IPS-15b (cell line): Measurements from ENCODE around the gene NAA80.
A peak's percentile ranks its signal among the peaks of the same experiment; 100 is the strongest.
"Not testable (repeated sequence)": the region's sequence is repeated elsewhere in the genome, so short reads cannot be mapped to it uniquely, and the experiment has no call there.

Experiments
- H3K27me3 ChIP-seq: one replicate; pipeline ENCODE4 v1.6.1; 2013; ENCODE audit warnings: low read length; ENCODE audit not compliant: control insufficient read depth, insufficient read depth
- H3K36me3 ChIP-seq: one replicate; pipeline ENCODE4 v1.6.1; 2013; ENCODE audit warnings: low read length; ENCODE audit not compliant: control insufficient read depth, insufficient read depth
- H3K4me1 ChIP-seq: one replicate; pipeline ENCODE4 v1.6.1; 2013; ENCODE audit warnings: mild to moderate bottlenecking, low read length; ENCODE audit not compliant: control insufficient read depth, insufficient read depth
- H3K4me3 ChIP-seq: one replicate; pipeline ENCODE4 v1.5.1; 2013; ENCODE audit warnings: low read depth, low read length
- H3K9ac ChIP-seq: one replicate; pipeline ENCODE4 v1.6.1; 2013; ENCODE audit warnings: low read depth, mild to moderate bottlenecking, low read length
- H3K9me3 ChIP-seq: one replicate; pipeline ENCODE4 v1.6.1; 2013; ENCODE audit warnings: mild to moderate bottlenecking, low read length; ENCODE audit not compliant: control insufficient read depth, insufficient read depth

The NAA80 gene

DNA sequence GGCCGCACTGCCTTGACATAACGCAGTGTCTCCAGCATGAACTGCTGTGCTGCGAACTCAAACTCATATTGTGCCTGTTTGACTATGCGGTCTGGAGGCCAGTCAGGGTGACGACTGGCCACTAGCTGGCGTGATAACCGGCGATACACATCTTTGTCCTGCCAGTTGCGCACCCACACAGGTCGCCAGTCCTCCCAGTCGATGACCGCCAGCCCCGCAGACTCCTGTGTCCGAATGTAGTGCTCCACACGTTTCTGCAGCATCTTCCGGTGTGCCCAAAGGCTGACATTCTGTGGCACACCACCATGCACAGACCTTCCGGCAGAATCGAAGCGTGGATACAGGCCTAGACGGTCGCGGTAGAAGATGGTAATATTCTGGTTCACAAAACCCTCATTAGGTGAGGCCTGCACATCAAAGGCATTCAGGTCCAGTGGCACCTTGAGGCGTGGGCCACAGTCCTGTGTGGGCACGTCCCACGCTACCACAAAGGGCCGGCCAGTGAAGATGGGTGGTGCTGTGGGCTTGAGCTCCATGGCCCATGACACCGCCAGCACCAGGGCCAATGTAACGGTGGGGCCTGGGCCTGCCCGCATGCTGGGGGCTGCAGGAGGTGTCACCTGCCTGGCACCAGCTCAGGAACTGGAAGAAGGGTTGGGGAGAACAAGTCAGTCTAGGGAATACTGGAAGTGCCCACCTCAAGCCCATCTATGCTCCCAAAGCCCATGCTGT, 20.9 kb upstream of the NAA80 start:
- peaks cover 35% of the 10 kb centered on the region for H3K36me3 ChIP-seq
- no peaks in the 10 kb centered on the region for H3K27me3 ChIP-seq
- H3K4me1 ChIP-seq = peaks cover 7% of the 10 kb centered on the region
- H3K9me3 ChIP-seq = no peaks in the 10 kb centered on the region
- peak overlapping the region; percentile 94 for H3K9ac ChIP-seq
- peak overlapping the region; percentile 99 for H3K4me3 ChIP-seq

GRCh38 chr3:50319181-50319893, 20.1 kb upstream of the NAA80 start:
- Histone ChIP-seq H3K4me3 (no peak overlapping the region), H3K27me3 (no peaks in the 10 kb centered on the region), H3K36me3 (peaks cover 35% of the 10 kb centered on the region), H3K9ac (no peak overlapping the region), H3K4me1 (peaks cover 7% of the 10 kb centered on the region), H3K9me3 (no peaks in the 10 kb centered on the region)

- H3K4me1 ChIP-seq = peaks cover 7% of the 10 kb centered on the region
- no peaks in the 10 kb centered on the region for H3K9me3 ChIP-seq
- peaks cover 35% of the 10 kb centered on the region for H3K36me3 ChIP-seq
- H3K9ac ChIP-seq = no peak overlapping the region
- no peaks in the 10 kb centered on the region for H3K27me3 ChIP-seq
- H3K4me3 ChIP-seq = no peak overlapping the region
These were observed 19.4 kb upstream of the NAA80 start for GRCh38 chr3:50318615-50319014.

DNA sequence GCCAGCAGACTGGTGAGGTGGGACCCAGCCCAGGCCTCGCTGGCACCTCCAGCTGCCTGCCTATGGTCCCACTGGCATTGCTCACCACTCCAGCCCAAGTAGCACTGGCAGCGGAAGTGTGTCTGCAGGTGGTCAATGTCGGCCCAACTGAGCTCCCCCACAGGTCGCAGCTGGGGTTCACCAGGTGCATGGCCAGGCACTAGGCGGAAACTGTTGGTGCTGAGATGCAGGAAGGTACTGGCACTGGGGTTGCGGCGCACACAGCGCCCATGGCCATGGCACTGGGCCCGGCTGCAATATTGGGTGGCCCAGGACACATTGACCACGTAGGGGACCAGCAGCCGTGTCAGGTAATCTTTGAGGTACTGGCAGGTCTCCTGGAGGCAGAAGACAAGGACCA, 19.0 kb upstream of the NAA80 start:
- Histone ChIP-seq H3K9ac (no peak overlapping the region), H3K9me3 (no peaks in the 10 kb centered on the region), H3K4me1 (peaks cover 7% of the 10 kb centered on the region), H3K27me3 (no peaks in the 10 kb centered on the region), H3K36me3 (peaks cover 35% of the 10 kb centered on the region), H3K4me3 (no peak overlapping the region)

DNA sequence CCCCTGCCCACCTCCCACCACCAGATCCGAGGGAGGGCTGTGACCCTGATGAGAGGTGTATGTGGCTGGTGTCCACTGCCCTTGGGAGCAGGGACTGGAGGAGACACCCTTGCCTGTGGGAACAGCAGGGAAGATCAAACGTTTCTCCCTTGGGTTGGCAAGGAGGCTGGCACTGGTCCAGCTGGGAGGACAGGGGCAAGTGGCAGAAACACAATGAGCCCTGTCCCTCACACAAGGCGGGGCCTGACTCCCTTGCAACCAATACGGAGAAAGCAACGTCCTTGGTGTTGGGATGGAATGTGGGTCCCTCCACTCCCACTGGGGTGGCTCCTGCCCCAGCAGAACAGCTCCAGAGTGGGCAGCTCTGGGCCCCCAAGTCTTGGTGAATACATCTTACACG, 18.1 kb upstream of the NAA80 start:
- no peak overlapping the region for H3K9ac ChIP-seq
- H3K36me3 ChIP-seq = peaks cover 35% of the 10 kb centered on the region
- H3K27me3 ChIP-seq = no peaks in the 10 kb centered on the region
- peaks cover 3% of the 10 kb centered on the region for H3K4me1 ChIP-seq
- H3K9me3 ChIP-seq = no peaks in the 10 kb centered on the region
- no peak overlapping the region for H3K4me3 ChIP-seq

DNA sequence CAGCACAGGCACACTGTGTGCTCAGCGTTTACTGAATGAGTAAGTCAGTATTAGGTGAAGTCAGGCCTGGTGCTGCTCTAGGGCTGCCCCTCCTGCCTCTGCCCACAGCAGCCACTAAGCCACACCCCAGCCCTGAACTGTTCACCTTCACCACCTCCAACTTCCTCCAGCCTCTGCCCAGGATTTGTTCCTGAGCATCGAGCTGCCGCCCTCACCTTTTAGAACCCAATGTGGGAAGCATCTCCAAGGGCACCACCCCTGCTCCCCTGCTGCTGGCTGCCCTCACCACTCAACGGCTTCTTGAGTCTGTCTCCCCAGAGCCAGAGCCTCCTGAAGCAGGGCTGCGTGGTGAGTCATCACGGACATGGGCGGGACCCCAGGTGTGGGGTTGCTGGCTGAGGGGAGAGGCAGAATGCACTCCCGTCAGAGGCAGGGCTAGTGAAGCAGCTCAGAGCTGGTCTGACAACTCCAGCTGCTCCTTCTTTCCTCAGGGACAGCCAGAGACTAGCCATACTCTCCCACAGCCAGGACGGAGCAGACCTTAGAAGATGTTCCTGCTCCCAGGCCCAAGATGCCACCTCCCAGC, 17.5 kb upstream of the NAA80 start:
- Histone ChIP-seq H3K9ac (no peak overlapping the region), H3K4me1 (peaks cover 3% of the 10 kb centered on the region), H3K4me3 (no peak overlapping the region), H3K9me3 (no peaks in the 10 kb centered on the region), H3K36me3 (peaks cover 35% of the 10 kb centered on the region), H3K27me3 (no peaks in the 10 kb centered on the region)

DNA sequence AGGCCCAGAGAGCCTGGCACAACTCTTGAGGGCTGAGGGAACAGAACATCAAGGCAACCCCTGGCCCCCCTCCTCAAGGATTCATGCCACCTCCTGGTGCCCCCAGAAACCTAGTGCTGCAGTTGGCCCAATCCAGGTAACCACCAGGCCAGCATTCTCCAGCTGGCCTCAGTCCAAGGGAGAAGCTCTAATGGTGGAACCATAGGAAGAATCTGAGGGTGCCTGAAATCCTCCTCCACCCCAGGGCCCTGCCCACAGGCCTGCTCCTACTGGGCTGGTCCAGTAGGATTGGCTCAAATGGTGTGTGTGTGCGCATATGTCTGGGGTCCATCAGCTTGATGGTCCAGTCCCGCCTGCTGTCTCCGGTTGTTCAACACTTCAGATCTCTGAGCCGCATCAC, 15.6 kb upstream of the NAA80 start:
- no peaks in the 10 kb centered on the region for H3K4me1 ChIP-seq
- no peak overlapping the region for H3K4me3 ChIP-seq
- no peaks in the 10 kb centered on the region for H3K9me3 ChIP-seq
- no peak overlapping the region for H3K9ac ChIP-seq
- no peaks in the 10 kb centered on the region for H3K27me3 ChIP-seq
- H3K36me3 ChIP-seq = peaks cover 32% of the 10 kb centered on the region

- peaks cover 27% of the 10 kb centered on the region for H3K36me3 ChIP-seq
- H3K9me3 ChIP-seq = peaks cover 3% of the 10 kb centered on the region
- no peak overlapping the region for H3K9ac ChIP-seq
- no peaks in the 10 kb centered on the region for H3K27me3 ChIP-seq
- H3K4me3 ChIP-seq = no peak overlapping the region
- H3K4me1 ChIP-seq = no peaks in the 10 kb centered on the region
These were observed 15.1 kb upstream of the NAA80 start for GRCh38 chr3:50314342-50314741.

DNA sequence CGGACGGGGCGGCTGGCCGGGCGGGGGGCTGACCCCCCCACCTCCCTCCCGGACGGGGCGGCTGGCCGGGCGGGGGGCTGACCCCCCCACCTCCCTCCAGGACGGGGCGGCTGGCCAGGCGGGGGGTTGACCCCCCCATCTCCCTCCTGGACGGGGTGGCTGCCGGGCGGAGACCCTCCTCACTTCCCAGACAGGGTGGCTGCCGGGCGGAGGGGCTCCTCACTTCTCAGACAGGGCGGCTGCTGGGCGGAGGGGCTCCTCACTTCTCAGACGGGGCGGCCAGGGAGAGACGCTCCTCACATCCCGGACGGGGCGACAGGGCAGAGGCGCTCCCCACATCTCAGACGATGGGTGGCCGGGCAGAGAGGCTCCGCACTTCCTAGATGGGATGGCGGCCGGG, 12.8 kb upstream of the NAA80 start:
- H3K9me3 ChIP-seq, H3K4me1 ChIP-seq, H3K4me3 ChIP-seq, H3K9ac ChIP-seq, H3K27me3 ChIP-seq, H3K36me3 ChIP-seq: not testable (repeated sequence)

DNA sequence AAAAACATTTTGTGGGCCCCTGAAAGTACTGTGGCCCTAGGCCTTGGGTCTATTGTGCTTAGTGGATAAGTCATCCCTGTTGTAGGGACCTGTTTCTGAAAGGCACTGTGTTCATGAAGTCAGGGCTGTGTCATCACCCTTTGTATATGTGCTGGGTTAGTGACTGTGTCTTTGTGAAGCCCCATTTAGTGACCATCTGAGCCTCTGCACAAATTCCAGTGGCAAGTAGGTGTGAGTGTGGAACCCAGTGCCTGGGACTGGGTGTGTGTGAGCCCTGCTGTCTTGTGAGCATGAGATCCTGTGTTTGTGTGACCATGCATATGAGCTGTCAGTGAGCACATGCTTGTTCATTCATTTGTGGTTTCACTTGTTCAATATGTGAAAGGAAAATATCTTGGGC, 5.4 kb upstream of the NAA80 start:
- H3K27me3 ChIP-seq = no peaks in the 10 kb centered on the region
- H3K4me3 ChIP-seq = no peak overlapping the region
- no peaks in the 10 kb centered on the region for H3K36me3 ChIP-seq
- H3K4me1 ChIP-seq = peaks cover 3% of the 10 kb centered on the region
- no peak overlapping the region for H3K9ac ChIP-seq
- H3K9me3 ChIP-seq = peaks cover under 1% of the 10 kb centered on the region

GRCh38 chr3:50303013-50303815, 4.0 kb upstream of the NAA80 start, which contains the start of gene HYAL1:
TSS of gene HYAL1 (minus strand) at chr3:50303574. CDS start at chr3:50302956, 618 bp downstream.
- H3K36me3 ChIP-seq = no peaks in the 10 kb centered on the region
- H3K4me3 ChIP-seq = no peak within 1 kb of the TSS
- H3K4me1 ChIP-seq = peaks cover 3% of the 10 kb centered on the region
- H3K9ac ChIP-seq = peak within 1 kb of the TSS; percentile 47
- H3K9me3 ChIP-seq = no peaks in the 10 kb centered on the region
- H3K27me3 ChIP-seq = no peaks in the 10 kb centered on the region
